Measurements from ENCODE around the gene NFYC. TPM values are rescaled to one million over a fixed set of nuclear protein-coding genes. Genes with fewer than 3 reads are reported as not detected.

The NFYC gene
- total RNA-seq, 1 donor from 2014 or later: 75.9 TPM

DNA sequence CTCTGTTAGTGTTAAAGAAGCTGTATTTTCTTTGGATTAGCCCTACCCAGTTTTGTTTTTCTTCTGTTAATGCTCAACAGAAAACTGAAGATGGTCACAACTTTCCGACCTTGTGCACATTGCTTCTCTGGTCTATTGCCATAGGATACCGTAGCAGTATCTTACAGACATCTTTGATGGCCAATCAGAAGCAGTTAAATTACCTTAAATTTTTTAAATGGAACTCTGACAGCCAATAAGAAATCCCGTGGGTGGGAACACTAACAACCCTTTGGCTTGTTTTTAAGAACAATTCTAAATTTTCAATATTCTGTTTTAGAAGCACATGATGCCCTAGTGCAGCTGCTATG lies 17.2 kb downstream of the NFYC start:
- peak overlapping the region; percentile 51 to 64 for H3K4me3 ChIP-seq
- H3K4me1 ChIP-seq: peaks cover 4 to 46% of the 10 kb centered on the region in 2 donors
- H3K27ac ChIP-seq: peak overlapping the region; percentile 59 to 73
- intact Hi-C loops (cut with DNase I): loop anchor here (1.0 kb wide), 1 partner anchor 16 kb away; no protein-coding TSS in a partner anchor
- DNase-seq (ENCODE audit: low spot score in 2 of 2): no peak
- H3K27me3 ChIP-seq: no peaks in the 10 kb centered on the region
- no peaks in the 10 kb centered on the region for H3K9me3 ChIP-seq
- H3K36me3 ChIP-seq: no peaks in the 10 kb centered on the region
- TF ChIP-seq, protein P1, sequence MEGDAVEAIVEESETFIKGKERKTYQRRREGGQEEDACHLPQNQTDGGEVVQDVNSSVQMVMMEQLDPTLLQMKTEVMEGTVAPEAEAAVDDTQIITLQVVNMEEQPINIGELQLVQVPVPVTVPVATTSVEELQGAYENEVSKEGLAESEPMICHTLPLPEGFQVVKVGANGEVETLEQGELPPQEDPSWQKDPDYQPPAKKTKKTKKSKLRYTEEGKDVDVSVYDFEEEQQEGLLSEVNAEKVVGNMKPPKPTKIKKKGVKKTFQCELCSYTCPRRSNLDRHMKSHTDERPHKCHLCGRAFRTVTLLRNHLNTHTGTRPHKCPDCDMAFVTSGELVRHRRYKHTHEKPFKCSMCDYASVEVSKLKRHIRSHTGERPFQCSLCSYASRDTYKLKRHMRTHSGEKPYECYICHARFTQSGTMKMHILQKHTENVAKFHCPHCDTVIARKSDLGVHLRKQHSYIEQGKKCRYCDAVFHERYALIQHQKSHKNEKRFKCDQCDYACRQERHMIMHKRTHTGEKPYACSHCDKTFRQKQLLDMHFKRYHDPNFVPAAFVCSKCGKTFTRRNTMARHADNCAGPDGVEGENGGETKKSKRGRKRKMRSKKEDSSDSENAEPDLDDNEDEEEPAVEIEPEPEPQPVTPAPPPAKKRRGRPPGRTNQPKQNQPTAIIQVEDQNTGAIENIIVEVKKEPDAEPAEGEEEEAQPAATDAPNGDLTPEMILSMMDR (IDR thresholded peaks at IDR 0.05): no peak

DNA sequence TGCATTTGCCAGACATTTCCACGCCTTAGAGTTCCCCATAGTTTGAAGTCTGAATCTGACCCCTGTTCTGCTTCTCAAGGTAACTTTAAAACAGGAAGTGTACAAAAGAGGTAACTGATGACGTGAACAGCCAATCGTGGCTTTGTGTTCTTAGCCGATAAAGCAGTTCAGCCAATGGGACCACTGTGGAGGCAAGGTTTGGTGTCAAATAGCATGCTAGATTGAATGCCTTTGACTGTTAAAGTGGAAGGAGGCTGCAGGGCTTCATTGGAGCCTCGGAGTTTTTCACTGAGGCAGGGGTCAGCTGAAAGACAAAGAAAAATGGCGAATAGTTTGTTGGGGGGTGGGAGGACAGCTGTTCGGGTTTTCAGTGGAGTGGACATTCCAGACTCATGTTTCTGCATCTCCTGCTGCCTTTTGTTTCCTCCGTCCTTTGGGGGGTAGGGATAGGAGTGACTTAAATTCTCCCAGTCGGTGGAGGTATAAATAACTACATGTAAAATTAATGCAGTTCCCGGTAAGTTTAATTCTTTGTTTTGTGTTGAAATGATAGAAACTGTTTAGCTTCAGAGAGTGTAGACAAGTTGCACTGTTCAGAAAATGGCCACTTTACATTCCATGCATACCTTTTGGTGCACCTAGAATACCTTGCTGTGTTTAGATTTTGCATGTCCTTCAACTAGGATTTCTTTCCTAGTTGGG lies 17.7 kb downstream of the NFYC start:
- no peaks in the 10 kb centered on the region for H3K36me3 ChIP-seq
- TF ChIP-seq, protein P1 (IDR thresholded peaks at IDR 0.05): no peak
- intact Hi-C loops (cut with DNase I): loop anchor here (1.0 kb wide), 1 partner anchor 17 kb away; no protein-coding TSS in a partner anchor
- H3K27ac ChIP-seq: peak overlapping the region; percentile 59 to 73
- peak; percentile 49 to 92 for DNase-seq (ENCODE audit: low spot score in 2 of 2)
- no peaks in the 10 kb centered on the region for H3K9me3 ChIP-seq
- peak overlapping the region; percentile 51 to 64 for H3K4me3 ChIP-seq
- no peaks in the 10 kb centered on the region for H3K27me3 ChIP-seq
- peaks cover 4 to 48% of the 10 kb centered on the region in 2 donors for H3K4me1 ChIP-seq

DNA sequence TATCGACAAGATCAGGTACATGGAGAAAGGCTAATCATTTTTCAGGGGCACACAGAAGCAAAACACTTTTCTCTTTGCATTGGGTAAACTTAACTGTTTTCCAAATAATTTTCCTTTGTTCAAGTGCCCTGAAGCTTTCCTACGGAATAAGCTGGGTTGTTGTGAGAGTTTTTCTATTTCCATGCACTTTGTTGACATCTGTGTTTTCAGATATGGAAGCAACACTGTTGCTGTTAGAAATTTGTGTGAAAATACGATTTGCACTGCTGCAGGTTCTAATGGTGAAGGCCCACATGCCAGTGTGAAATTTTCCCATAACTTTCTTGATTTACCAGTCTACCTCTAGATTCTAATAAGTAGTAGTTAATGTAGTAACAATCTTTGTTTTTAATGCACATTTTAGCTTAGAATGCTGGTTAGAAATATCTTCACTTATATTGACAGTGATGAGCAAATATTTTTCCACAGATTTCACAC lies 18.3 kb downstream of the NFYC start:
- Histone ChIP-seq H3K4me3 (peak overlapping the region; percentile 51 to 64), H3K4me1 (peaks cover 4 to 48% of the 10 kb centered on the region in 2 donors), H3K27me3 (no peaks in the 10 kb centered on the region), H3K9me3 (no peaks in the 10 kb centered on the region), H3K27ac (peak overlapping the region; percentile 59 to 73), H3K36me3 (no peaks in the 10 kb centered on the region)
- TF ChIP-seq, protein P1 (IDR thresholded peaks at IDR 0.05): no peak
- intact Hi-C loops (cut with DNase I): loop anchor here (1.0 to 5.0 kb wide), 2 partner anchors 18 to 72 kb away; partner anchors contain the start of gene KCNQ4
- DNase-seq (ENCODE audit: low spot score in 2 of 2): no peak

DNA sequence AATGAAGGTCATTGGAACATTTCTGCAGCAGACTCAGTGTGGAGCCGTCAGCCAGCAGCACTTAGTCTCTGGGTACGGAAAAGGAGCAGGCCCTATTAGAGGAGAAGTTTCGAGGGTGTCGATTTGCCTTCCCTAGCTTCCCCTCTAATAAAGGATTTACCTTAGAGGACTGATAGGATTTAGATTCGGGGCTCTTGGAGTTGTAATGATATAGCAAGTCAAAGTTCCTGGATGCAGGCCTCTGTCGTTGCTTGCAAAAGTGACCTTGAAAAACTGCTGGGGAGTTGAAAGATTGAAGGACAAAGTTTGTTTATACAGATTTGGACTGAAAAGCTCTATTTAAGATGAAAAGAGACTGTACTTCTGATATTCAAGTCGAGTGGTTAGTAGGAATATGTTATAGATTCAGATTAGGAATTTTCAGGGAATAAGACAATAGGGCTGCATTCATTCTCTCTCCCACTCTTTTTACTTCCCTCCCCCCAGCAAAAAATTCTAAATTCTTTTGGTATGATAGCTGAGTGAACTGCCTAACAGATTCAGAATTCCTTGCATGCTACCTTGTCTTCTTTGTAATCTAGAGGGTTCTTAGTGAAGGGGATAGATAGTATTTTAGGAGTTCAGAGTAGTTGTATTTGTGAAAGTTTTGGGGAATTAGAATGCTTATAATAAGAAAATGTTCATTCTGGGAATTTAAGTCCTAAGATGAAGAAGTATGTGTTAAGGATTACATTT lies 19.2 kb downstream of the NFYC start:
- H3K27me3 ChIP-seq: no peaks in the 10 kb centered on the region
- H3K36me3 ChIP-seq: no peaks in the 10 kb centered on the region
- H3K4me1 ChIP-seq: peaks cover 4 to 48% of the 10 kb centered on the region in 2 donors
- H3K9me3 ChIP-seq: no peaks in the 10 kb centered on the region
- peak overlapping the region; percentile 45 to 64 for H3K4me3 ChIP-seq
- peak overlapping the region; percentile 59 to 74 for H3K27ac ChIP-seq
- intact Hi-C loops (cut with DNase I): loop anchor here (5.0 kb wide), 1 partner anchor 72 kb away; the partner anchor contains the start of gene KCNQ4
- no peak for DNase-seq (ENCODE audit: low spot score in 2 of 2)
- TF ChIP-seq, protein P1 (IDR thresholded peaks at IDR 0.05): no peak

DNA sequence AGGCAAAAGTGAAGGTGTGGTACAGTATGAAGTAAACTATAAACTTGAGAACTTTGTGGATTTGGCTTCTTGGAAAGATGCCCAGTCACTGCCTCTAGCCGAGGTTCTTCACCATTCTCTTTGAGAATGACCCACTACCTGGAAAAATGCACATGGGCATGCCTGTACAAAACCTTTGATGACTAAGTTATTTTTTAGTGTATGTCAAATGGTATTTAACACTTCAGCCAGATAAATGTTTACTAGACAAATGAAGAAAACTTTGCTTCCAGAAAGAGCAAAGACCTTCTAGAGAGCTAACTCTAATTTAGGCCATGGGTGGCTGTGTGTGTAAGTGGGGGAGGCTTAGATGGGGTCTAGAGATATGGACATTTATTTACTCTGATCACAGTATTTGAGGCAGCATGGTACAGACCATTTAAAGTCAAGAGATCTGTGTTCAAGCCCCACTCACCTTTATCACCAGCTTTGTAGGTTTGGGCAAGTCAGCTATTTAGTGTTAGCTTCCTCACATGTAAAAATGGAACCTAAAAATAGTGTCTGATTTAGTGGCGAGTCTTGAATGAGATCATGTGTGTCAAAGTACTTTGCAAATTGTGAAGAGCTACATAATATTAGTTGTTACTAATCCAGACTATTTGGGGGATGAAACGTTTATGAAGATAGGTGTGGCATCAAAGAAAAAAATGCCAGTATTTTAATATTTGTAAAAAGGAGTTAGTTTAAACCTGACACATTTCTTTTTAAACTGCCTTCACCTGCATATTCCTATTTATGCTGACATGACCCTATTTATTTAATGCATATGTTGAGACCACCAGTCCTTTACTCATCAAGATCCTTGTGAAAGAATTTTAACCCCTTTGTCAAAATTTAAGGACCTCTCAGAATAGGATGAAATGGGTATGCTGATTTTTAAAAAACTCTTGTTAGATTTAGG lies 20.2 kb downstream of the NFYC start:
- TF ChIP-seq, protein P1 (IDR thresholded peaks at IDR 0.05): no peak

More for the DNA sequence above, 20.2 kb downstream of the NFYC start:
- Histone ChIP-seq H3K4me1 (peaks cover 4 to 48% of the 10 kb centered on the region in 2 donors), H3K27me3 (no peaks in the 10 kb centered on the region), H3K4me3 (peak overlapping the region in 1 of 2 donors; percentile 45), H3K36me3 (no peaks in the 10 kb centered on the region), H3K27ac (peak overlapping the region; percentile 59 to 74), H3K9me3 (no peaks in the 10 kb centered on the region)
- intact Hi-C loops (cut with DNase I): loop anchor here (5.0 kb wide), 1 partner anchor 71 kb away; the partner anchor contains the start of gene KCNQ4
- DNase-seq (ENCODE audit: low spot score in 2 of 2): no peak
